ENCODE measurements around the gene SLFN13. TPM values are rescaled to one million over a fixed set of nuclear protein-coding genes. Genes with fewer than 3 reads are reported as not detected.

The SLFN13 gene, protein sequence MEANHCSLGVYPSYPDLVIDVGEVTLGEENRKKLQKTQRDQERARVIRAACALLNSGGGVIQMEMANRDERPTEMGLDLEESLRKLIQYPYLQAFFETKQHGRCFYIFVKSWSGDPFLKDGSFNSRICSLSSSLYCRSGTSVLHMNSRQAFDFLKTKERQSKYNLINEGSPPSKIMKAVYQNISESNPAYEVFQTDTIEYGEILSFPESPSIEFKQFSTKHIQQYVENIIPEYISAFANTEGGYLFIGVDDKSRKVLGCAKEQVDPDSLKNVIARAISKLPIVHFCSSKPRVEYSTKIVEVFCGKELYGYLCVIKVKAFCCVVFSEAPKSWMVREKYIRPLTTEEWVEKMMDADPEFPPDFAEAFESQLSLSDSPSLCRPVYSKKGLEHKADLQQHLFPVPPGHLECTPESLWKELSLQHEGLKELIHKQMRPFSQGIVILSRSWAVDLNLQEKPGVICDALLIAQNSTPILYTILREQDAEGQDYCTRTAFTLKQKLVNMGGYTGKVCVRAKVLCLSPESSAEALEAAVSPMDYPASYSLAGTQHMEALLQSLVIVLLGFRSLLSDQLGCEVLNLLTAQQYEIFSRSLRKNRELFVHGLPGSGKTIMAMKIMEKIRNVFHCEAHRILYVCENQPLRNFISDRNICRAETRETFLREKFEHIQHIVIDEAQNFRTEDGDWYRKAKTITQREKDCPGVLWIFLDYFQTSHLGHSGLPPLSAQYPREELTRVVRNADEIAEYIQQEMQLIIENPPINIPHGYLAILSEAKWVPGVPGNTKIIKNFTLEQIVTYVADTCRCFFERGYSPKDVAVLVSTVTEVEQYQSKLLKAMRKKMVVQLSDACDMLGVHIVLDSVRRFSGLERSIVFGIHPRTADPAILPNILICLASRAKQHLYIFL
- 1.3 and 1.6 TPM in 2 replicates for total RNA-seq

DNA sequence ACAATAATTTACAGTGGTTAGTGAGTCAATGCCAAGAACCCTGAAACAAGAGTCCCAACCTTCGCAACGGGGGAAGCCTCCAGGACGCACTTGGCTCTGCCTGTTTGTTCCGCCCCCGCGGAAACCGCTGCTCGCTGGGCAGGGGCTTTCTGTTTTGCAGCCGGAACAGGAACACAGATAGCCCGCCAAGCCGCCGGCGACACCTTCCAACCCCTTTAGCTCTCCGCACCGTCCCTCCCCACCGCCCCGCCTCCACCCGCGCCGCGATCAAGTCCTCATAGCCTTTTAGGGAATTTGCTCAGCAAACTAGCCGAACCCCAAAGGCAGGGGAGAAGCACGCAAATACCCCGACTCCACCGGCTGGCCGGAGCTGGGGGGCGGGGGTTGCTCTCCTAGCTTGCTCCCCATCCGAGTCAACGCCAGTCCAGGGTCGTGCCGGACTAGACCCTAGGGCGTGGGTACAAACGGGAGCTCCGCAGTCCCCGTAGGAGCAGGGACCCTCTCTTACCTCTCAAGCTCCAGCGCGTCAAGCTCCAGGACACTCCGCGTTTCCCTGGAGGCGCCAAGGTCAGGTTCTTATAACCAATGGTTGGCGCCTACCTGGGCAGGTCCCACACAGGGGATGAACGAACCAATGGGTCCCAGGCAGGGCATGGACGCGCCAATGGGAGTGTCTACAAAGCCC is at the start of gene SLFN13:
Gene SLFN13 (minus strand): TSS at position 553 of the 685 bp plus-strand sequence. CDS start 3,086 bp downstream, outside the sequence.

DNA sequence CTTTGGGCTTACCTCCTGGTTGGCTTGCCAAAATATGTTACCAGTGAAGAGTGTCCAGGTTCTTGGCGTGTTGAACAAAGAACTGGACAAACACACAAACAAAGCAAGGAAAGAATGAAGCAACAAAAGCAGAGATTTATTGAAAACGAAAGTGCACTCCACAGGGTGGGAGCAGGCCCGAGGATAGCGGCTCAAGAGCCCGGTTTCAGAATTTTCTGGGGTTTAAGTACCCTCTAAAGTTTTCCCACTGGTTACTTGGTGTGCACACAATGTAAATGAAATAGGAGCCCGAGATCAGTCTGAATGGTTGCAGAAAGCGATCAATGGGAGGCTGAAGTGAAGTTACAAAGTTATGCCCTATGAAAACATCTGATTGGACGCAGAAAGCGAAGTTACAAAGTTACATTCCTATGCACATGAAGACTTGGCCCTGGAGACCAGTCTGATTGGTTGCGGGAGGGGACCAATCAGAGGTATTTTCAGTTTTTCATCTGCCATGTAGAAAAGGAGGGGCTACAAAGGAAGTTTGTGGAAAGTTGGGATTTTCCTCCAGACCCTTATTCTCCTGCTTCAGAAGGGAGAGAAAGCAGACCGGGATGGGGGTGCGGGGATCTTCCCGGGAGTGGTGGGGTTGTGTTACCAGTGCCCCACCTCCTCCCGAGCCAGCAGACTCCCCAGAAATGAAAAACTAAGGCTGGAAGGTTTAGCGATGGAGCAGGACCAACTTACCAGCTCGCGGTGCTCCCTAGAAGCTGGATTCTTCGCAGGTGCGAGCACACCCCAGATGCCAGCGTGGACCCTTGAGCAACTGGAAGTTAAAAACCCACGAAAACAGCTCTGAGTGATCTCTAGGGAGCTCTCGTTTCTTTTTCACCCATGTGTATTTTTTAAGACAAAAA is 16.1 kb downstream of the SLFN13 start, which contains the start of gene SLFN12:
Gene SLFN12 (minus strand): TSS at position 325 of the 899 bp plus-strand sequence. CDS start 9,472 bp downstream, outside the sequence.

Small RNA genes lying within 50 kb of the gene (small RNA-seq; reads per million reads assigned to genes)
- not detected for gene AC060766.5 (ENCODE audit: low replicate concordance)

Other genes starting within 250 kb of the SLFN13 start
- gene SLFN5, start 205.7 kb downstream of the SLFN13 start, total RNA-seq, result 79.5 and 151 TPM in 2 replicates
- gene SLFN11, start 75.1 kb downstream of the SLFN13 start, total RNA-seq, result 39.5 and 53.2 TPM in 2 replicates
- 6.3 and 20.3 TPM in 2 replicates for gene SLFN12, start 16.3 kb downstream of the SLFN13 start, total RNA-seq
- gene SLFN12L, start 88.9 kb upstream of the SLFN13 start, total RNA-seq, result not detected in 2 replicates
- gene SLFN14, start 112.1 kb upstream of the SLFN13 start, total RNA-seq, result not detected in 2 replicates
- 4.7 and 7.2 TPM in 2 replicates for gene PEX12, start 129.8 kb upstream of the SLFN13 start, total RNA-seq
- gene AP2B1, start 138.6 kb upstream of the SLFN13 start, total RNA-seq, result 105 and 107 TPM in 2 replicates

All from placental pericyte (primary cell).